ENCODE data around the gene EHBP1L1. TPM values are rescaled to one million over a fixed set of nuclear protein-coding genes. Genes with fewer than 3 reads are reported as not detected.

The EHBP1L1 gene
- total RNA-seq, 1 experiment from 2014 or later = 105 TPM

DNA sequence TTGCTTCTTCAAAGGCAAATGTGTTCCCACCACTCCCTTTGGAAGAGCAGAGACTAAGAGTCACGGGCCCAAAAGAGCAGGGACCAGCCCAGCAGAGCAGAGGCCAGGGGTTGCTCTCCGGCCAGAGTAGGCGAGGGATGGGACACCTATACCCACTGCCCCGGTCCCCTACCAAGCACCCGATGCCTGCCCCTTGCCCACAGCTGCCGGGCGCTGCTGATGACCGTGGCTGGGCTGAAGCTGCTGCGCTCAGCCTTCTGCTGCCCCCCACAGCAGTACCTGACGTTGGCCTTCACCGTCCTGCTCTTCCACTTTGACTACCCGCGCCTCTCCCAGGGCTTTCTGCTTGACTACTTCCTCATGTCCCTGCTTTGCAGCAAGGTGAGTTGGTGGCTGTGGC is 51.3 kb downstream of the EHBP1L1 start:
- no peaks in the 10 kb centered on the region for H3K9me3 ChIP-seq (ENCODE audit: control insufficient read depth in 1 of 2, insufficient read depth in 1 of 2, low read depth in 1 of 2, low read length in 2 of 2)
- H3K4me3 ChIP-seq (replicated peaks in 1 of 2; ENCODE audit: low read depth in 1 of 2, low read length in 2 of 2) = no peak overlapping the region
- CTCF ChIA-PET = no interaction called here
- no peak overlapping the region for H3K4me2 ChIP-seq (ENCODE audit: low read length)
- H3K27ac ChIP-seq (ENCODE audit: low read depth, low read length) = no peak overlapping the region
- no peaks in the 10 kb centered on the region for H4K20me1 ChIP-seq (ENCODE audit: insufficient read depth)
- no peaks in the 10 kb centered on the region for H3K4me1 ChIP-seq (ENCODE audit: control insufficient read depth in 1 of 2, insufficient read depth in 2 of 2, low read length in 2 of 2)
- no peak for TF ChIP-seq CBX3 (IDR thresholded peaks at IDR 0.05; ENCODE audit: low read depth)
- no peak for TF ChIP-seq EZH2 (IDR thresholded peaks at IDR 0.05)
- no peak for TF ChIP-seq POLR2AphosphoS5 (IDR thresholded peaks at IDR 0.05; ENCODE audit: low read depth, low read length)
- TF ChIP-seq ZNF274 (IDR thresholded peaks at IDR 0.05; ENCODE audit: low read depth, low read length) = no peak
- TF ChIP-seq CEBPB (IDR thresholded peaks at IDR 0.05; ENCODE audit: low read depth) = no peak
- TF ChIP-seq EZH2phosphoT487 (IDR thresholded peaks at IDR 0.05; ENCODE audit: borderline replicate concordance) = no peak
- TF ChIP-seq ZFX (IDR thresholded peaks at IDR 0.05) = no peak
- no peak for TF ChIP-seq RAD21 (IDR thresholded peaks at IDR 0.05; ENCODE audit: low read depth)
- TF ChIP-seq POLR2A (IDR thresholded peaks at IDR 0.05; ENCODE audit: borderline replicate concordance, extremely low read depth, insufficient read depth, insufficient read length) = no peak
- no peak for TF ChIP-seq YY1 (IDR thresholded peaks at IDR 0.05; ENCODE audit: extremely low read depth, insufficient replicate concordance, low read depth, low read length)
- no peak for TF ChIP-seq JUND (IDR thresholded peaks at IDR 0.05)
- ATAC-seq (no peak), DNase-seq (ENCODE audit: low read depth, low spot score) (no peak)
- intact Hi-C loops (cut with micrococcal nuclease) = no loop called here
- H3K79me2 ChIP-seq (ENCODE audit: insufficient read depth, low read length) = no peaks in the 10 kb centered on the region
- H3K27me3 ChIP-seq (ENCODE audit: insufficient read depth, low read length) = no peaks in the 10 kb centered on the region
- no peak overlapping the region for H2AFZ ChIP-seq (ENCODE audit: low read depth, low read length, poor library complexity, severe bottlenecking)
- RAD21 ChIA-PET (ENCODE audit: low non-redundant PET in 1 of 2, low total read pairs in 2 of 2, uncharacterized antibody in 2 of 2, unreplicated experiment in 2 of 2) = no interaction called here
- no peaks in the 10 kb centered on the region for H3K9me2 ChIP-seq (ENCODE audit: insufficient read depth)
- peaks cover 26 to 37% of the 10 kb centered on the region in 2 experiments; a peak in 3 of 4 replicates for H3K36me3 ChIP-seq (ENCODE audit: control insufficient read depth in 1 of 2, insufficient read depth in 2 of 2, low read length in 2 of 2)
- no peak overlapping the region for H3K9ac ChIP-seq (ENCODE audit: low read length)
- POLR2A ChIA-PET = no interaction called here
- BruUV-seq (replicated peaks) = no TSS peak

DNA sequence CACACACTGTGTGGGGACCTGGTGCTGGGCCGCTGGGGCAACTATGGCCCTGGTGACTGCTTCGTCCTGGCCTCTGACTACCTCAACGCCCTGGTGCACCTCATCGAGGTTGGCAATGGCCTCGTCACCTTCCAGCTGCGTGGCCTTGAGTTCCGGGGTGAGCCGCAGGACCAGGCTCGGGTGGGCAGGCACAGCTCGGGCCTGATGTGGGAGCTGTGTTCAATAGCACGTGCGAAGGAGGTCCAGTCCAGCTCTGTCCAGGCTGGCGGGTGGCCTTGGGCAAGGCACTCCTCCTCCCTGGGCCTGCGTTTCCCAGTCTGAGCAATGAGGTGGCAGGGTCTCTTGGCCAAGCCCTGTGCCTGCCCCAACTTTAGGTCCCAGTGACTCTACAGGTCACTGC is 53.7 kb downstream of the EHBP1L1 start:
- Histone ChIP-seq H3K27ac (ENCODE audit: low read depth, low read length) (no peak overlapping the region), H3K27me3 (ENCODE audit: insufficient read depth, low read length) (no peaks in the 10 kb centered on the region), H3K9me3 (ENCODE audit: control insufficient read depth in 1 of 2, insufficient read depth in 1 of 2, low read depth in 1 of 2, low read length in 2 of 2) (no peaks in the 10 kb centered on the region), H4K20me1 (ENCODE audit: insufficient read depth) (no peaks in the 10 kb centered on the region), H3K9me2 (ENCODE audit: insufficient read depth) (no peaks in the 10 kb centered on the region), H3K4me3 (replicated peaks in 1 of 2; ENCODE audit: low read depth in 1 of 2, low read length in 2 of 2) (no peak overlapping the region), H3K4me1 (ENCODE audit: control insufficient read depth in 1 of 2, insufficient read depth in 2 of 2, low read length in 2 of 2) (no peaks in the 10 kb centered on the region), H3K36me3 (ENCODE audit: control insufficient read depth in 1 of 2, insufficient read depth in 2 of 2, low read length in 2 of 2) (peaks cover 27 to 46% of the 10 kb centered on the region in 2 experiments; a peak in 3 of 4 replicates), H3K9ac (ENCODE audit: low read length) (no peak overlapping the region), H2AFZ (ENCODE audit: low read depth, low read length, poor library complexity, severe bottlenecking) (no peak overlapping the region), H3K4me2 (ENCODE audit: low read length) (no peak overlapping the region), H3K79me2 (ENCODE audit: insufficient read depth, low read length) (no peaks in the 10 kb centered on the region)
- no peak for ATAC-seq
- CTCF ChIA-PET = no interaction called here
- TF ChIP-seq, protein P1, sequence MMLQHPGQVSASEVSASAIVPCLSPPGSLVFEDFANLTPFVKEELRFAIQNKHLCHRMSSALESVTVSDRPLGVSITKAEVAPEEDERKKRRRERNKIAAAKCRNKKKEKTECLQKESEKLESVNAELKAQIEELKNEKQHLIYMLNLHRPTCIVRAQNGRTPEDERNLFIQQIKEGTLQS (IDR thresholded peaks at IDR 0.05) = no peak
- intact Hi-C loops (cut with micrococcal nuclease) = no loop called here
- POLR2A ChIA-PET = interaction anchor here (1.0 kb wide), 1 partner anchor 8 kb away, joined by 3 read pairs; the partner anchor contains the start of gene SIPA1
- DNase-seq (ENCODE audit: low read depth, low spot score) = no peak
- no TSS peak for BruUV-seq (replicated peaks)
- RAD21 ChIA-PET (ENCODE audit: low non-redundant PET in 1 of 2, low total read pairs in 2 of 2, uncharacterized antibody in 2 of 2, unreplicated experiment in 2 of 2) = interaction anchor here in 1 of 2 experiments (0.5 kb wide), 1 partner anchor 188 kb away, joined by 3 read pairs; no protein-coding TSS in a partner anchor
